Esophagus (tissue), 2 donors: ENCODE measurements around the gene NT5C3B. TPM values are rescaled to one million over a fixed set of nuclear protein-coding genes. Genes with fewer than 3 reads are reported as not detected.

Experiments used
- H3K27ac ChIP-seq, 2 donors: one replicate each; pipeline ENCODE4 v1.5.1; 2013; ENCODE audit warnings: low read depth in 2 of 2, mild to moderate bottlenecking in 2 of 2, inconsistent platforms in 1 of 2, low read length in 1 of 2, moderate library complexity in 1 of 2
- H3K27me3 ChIP-seq, 2 donors: one replicate each; pipeline ENCODE4 v1.6.1; 2013; ENCODE audit warnings: low read length in 2 of 2, control low read depth in 1 of 2, mild to moderate bottlenecking in 1 of 2; ENCODE audit not compliant: insufficient read depth in 2 of 2, control insufficient read depth in 1 of 2
- H3K36me3 ChIP-seq, 2 donors: one replicate each; pipeline ENCODE4 v1.6.1; 2013; ENCODE audit warnings: low read length in 1 of 2; ENCODE audit not compliant: control insufficient read depth in 2 of 2, insufficient read depth in 2 of 2
- H3K4me1 ChIP-seq, 2 donors: one replicate each; pipeline ENCODE4 v1.6.1; 2013; ENCODE audit warnings: low read length in 1 of 2; ENCODE audit not compliant: control insufficient read depth in 2 of 2, insufficient read depth in 2 of 2
- H3K4me3 ChIP-seq, 2 donors: one replicate each; pipeline ENCODE4 v1.5.1; 2013; ENCODE audit warnings: low read length in 2 of 2, mild to moderate bottlenecking in 2 of 2, low read depth in 1 of 2, moderate library complexity in 1 of 2
- H3K9me3 ChIP-seq, 2 donors: one replicate each; pipeline ENCODE4 v1.6.1; 2013; ENCODE audit warnings: mild to moderate bottlenecking in 2 of 2, low read depth in 1 of 2, low read length in 1 of 2, moderate library complexity in 1 of 2; ENCODE audit not compliant: control insufficient read depth in 2 of 2, insufficient read depth in 1 of 2
- WGBS, 2 donors: extraction: QIAGEN DNeasy Blood & Tissue Kit; methylation state at CpG; one replicate each; pipeline ENCODE4 v1.1.7; 2013; 5-methylcytosine and 5-hydroxymethylcytosine counted together
- polyA plus RNA-seq, 2 donors: library from polyadenylated mRNA; stranded (reverse); fragments of 200-250 nt; gene quantifications; one replicate each; pipeline ENCODE4 v1.2.3, GENCODE V29; 2013
- donor health status: healthy with polysubstance abuse.
- donor health status: Bipolar disorder and iron deficiency.

NT5C3B gene
- polyA plus RNA-seq, 2 donors = 35.9 to 36.0 TPM

DNA sequence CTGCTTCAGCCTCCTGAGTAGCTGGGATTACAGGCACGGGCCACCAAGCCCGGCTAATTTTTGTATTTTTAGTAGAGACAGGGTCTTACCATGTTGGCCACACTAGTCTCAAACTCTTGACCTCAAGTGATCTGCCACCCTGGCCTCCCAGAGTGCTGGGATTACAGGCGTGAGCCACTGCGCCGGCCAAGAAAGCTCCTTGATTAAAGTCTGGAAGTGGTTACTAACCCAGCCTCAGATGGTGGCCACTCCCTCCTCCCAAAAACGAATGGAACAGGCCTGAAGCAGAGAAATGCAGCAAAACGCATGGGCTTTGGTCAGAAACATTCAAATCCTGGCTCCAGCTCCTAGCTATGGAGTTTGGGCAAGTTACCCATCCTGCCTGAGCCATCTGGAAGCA lies 11.9 kb downstream of the NT5C3B start:
- Histone ChIP-seq H3K36me3 (peaks cover 5 to 6% of the 10 kb centered on the region in 2 donors), H3K27me3 (no peaks in the 10 kb centered on the region), H3K9me3 (no peaks in the 10 kb centered on the region), H3K4me1 (no peaks in the 10 kb centered on the region), H3K27ac (no peak overlapping the region), H3K4me3 (no peak overlapping the region)
- 62 to 68% methylated on average over 7 of the region's 7 CpGs for WGBS, 2 donors

DNA sequence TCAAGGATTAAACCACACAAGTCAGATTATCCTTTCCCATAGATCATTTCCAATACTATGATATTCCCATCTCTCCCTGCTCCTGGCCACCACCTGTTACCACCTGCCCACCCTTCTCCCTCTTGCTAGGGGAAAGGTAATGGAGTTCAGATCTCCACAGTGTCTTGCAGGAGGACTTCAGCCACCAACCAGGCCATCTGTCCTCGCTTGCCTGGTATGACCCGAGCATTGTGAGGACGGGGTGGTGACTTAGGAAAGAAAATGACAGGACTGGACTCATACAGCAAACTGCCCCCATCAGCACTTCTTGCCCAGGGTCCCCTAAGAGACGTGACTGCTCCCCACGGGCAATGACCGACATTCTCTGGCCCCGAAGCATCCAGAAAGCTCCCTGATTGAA lies 12.5 kb downstream of the NT5C3B start:
- Histone ChIP-seq H3K27me3 (no peaks in the 10 kb centered on the region), H3K9me3 (no peaks in the 10 kb centered on the region), H3K27ac (no peak overlapping the region), H3K36me3 (peaks cover 5% of the 10 kb centered on the region in 2 donors), H3K4me3 (no peak overlapping the region), H3K4me1 (no peaks in the 10 kb centered on the region)
- 90 to 91% methylated on average over 7 of the region's 7 CpGs for WGBS, 2 donors

DNA sequence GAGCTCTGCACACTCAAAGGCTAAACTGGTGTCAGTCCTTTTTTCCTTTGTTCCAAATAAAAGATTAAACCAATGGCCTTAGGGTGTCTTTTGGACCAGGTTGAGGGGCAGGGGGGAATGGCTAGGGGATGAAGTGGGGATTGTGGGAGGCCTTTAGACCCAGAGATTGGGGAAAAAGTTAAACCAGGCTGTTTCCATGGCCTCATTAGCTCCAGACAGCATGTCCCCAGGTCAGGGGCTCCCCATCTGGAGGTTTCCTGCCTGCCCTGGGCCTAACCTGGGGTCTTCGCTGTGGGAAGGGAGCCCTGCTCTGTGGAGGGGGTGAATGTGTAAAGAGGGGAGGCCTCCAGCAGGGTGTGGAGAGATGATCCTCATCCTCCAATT lies 12.9 kb downstream of the NT5C3B start:
- Histone ChIP-seq H3K27me3 (no peaks in the 10 kb centered on the region), H3K27ac (no peak overlapping the region), H3K9me3 (no peaks in the 10 kb centered on the region), H3K4me1 (no peaks in the 10 kb centered on the region), H3K4me3 (no peak overlapping the region), H3K36me3 (peaks cover 4 to 5% of the 10 kb centered on the region in 2 donors)
- 80 to 100% methylated on average over 1 of the region's 1 CpG for WGBS, 2 donors

DNA sequence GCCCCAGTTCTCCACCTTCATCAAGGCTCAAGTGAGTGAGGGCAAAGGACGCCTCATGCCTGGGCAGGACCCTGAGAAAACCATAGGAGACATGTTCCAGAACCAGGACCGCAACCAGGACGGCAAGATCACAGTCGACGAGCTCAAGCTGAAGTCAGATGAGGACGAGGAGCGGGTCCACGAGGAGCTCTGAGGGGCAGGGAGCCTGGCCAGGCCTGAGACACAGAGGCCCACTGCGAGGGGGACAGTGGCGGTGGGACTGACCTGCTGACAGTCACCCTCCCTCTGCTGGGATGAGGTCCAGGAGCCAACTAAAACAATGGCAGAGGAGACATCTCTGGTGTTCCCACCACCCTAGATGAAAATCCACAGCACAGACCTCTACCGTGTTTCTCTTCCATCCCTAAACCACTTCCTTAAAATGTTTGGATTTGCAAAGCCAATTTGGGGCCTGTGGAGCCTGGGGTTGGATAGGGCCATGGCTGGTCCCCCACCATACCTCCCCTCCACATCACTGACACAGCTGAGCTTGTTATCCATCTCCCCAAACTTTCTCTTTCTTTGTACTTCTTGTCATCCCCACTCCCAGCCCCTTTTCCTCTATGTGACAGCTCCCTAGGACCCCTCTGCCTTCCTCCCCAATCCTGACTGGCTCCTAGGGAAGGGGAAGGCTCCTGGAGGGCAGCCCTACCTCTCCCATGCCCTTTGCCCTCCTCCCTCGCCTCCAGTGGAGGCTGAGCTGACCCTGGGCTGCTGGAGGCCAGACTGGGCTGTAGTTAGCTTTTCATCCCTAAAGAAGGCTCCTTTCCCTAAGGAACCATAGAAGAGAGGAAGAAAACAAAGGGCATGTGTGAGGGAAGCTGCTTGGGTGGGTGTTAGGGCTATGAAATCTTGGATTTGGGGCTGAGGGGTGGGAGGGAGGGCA lies 13.6 kb downstream of the NT5C3B start:
- H3K36me3 ChIP-seq = peaks cover 4 to 5% of the 10 kb centered on the region in 2 donors

DNA sequence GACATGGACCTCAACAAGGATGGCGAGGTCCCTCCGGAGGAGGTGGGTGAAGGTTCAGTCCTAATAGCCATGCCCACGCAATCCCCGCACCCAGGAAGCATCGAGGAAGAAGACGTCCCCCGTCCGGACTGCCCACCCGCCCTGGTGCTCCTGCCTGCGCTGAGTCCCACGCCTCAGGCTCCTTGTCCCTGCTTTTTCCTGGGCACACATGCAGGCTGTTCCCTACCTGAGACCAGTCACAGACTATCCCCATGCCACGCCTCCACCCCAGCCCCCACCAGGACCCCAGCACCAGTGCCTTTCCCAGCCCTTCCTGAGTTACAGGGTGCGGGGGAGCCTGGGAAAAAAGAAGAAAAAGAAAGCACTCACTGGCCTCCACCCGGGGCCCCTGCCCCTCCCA lies 14.3 kb downstream of the NT5C3B start:
- H3K27ac ChIP-seq = no peak overlapping the region
- peaks cover 4 to 5% of the 10 kb centered on the region in 2 donors for H3K36me3 ChIP-seq
- no peaks in the 10 kb centered on the region for H3K27me3 ChIP-seq
- H3K4me1 ChIP-seq = no peaks in the 10 kb centered on the region
- 83 to 85% methylated on average over 14 of the region's 14 CpGs for WGBS, 2 donors
- no peaks in the 10 kb centered on the region for H3K9me3 ChIP-seq
- no peak overlapping the region for H3K4me3 ChIP-seq

More for the DNA sequence above, 13.6 kb downstream of the NT5C3B start:
- no peak overlapping the region for H3K4me3 ChIP-seq
- WGBS, 2 donors = 77 to 78% methylated on average over 12 of the region's 12 CpGs
- no peaks in the 10 kb centered on the region for H3K9me3 ChIP-seq
- H3K27me3 ChIP-seq = no peaks in the 10 kb centered on the region
- no peak overlapping the region for H3K27ac ChIP-seq
- H3K4me1 ChIP-seq = no peaks in the 10 kb centered on the region

DNA sequence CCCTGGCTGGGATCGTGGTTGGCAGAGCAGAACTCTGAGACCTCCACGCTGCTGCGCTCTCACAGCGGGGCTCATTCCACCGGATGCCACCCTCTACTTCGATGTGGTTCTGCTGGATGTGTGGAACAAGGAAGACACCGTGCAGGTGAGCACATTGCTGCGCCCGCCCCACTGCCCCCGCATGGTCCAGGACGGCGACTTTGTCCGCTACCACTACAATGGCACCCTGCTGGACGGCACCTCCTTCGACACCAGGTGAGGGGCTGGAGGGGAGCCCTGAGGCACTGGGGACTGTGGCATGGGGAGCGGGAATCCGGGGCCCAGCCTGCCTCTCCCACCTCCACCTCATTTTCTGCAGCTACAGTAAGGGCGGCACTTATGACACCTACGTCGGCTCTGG lies 18.0 kb downstream of the NT5C3B start:
- H3K4me3 ChIP-seq = no peak overlapping the region
- WGBS, 2 donors = 94 to 96% methylated on average over 20 of the region's 20 CpGs
- H3K4me1 ChIP-seq = no peaks in the 10 kb centered on the region
- H3K36me3 ChIP-seq = no peaks in the 10 kb centered on the region
- no peak overlapping the region for H3K27ac ChIP-seq
- H3K9me3 ChIP-seq = no peaks in the 10 kb centered on the region
- no peaks in the 10 kb centered on the region for H3K27me3 ChIP-seq

DNA sequence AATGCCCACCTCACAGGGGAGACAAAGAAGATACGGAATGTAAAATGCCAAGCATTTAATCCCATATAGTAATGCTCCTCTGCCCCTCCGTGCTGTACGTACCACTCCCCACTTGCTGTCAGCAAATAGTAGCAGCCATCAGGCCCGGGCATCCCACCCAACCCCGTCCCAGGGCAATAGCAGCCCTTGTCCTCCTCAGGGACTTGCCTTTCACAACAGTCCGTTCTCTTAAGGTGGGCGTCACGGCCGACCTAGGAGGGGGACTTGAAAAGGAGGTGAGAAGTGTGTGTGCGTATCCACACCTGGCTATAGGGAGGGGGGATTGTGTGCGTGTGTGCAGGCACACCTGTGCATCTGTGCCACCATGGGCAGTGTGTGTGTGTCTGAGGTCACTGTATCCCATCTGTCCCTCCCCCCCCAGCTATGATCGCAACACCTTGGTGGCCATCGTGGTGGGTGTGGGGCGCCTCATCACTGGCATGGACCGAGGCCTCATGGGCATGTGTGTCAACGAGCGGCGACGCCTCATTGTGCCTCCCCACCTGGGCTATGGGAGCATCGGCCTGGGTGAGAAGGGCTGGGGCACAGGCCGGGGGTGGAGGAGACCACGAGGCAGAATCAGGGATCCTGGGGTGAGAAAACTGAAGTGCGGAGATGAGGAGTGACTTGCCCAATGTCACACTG lies 19.3 kb downstream of the NT5C3B start:
- WGBS, 2 donors = 91% methylated on average over 23 of the region's 23 CpGs
- no peak overlapping the region for H3K27ac ChIP-seq
- H3K4me3 ChIP-seq = no peak overlapping the region

DNA sequence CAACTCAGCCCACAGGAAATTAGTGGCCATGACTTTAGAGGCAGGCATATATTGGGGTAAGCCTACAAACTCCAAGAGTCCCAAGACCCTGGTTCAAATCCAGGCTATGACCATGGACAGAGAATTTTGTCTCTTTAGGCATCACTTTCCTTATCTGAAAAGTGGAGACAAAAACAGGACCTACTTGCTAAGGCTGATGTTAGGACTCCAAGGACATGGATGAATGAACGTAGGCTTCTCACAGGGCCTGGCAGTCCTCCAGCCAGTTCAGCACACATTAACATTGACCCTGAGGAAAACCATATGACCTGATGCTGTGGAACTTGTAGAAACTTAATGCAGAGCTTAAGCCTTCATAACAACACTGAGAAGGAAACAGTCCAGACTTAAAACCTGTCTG lies 21.8 kb downstream of the NT5C3B start:
- H3K4me1 ChIP-seq = peaks cover 5 to 10% of the 10 kb centered on the region in 2 donors
- no peaks in the 10 kb centered on the region for H3K9me3 ChIP-seq
- no peak overlapping the region for H3K4me3 ChIP-seq
- H3K36me3 ChIP-seq = no peaks in the 10 kb centered on the region
- H3K27ac ChIP-seq = no peak overlapping the region
- WGBS, 2 donors = 29 to 32% methylated on average over 1 of the region's 1 CpG
- no peaks in the 10 kb centered on the region for H3K27me3 ChIP-seq

More for the DNA sequence above, 19.3 kb downstream of the NT5C3B start:
- no peaks in the 10 kb centered on the region for H3K9me3 ChIP-seq
- H3K36me3 ChIP-seq = no peaks in the 10 kb centered on the region
- peaks cover 0 to 4% of the 10 kb centered on the region in 2 donors for H3K4me1 ChIP-seq
- no peaks in the 10 kb centered on the region for H3K27me3 ChIP-seq

DNA sequence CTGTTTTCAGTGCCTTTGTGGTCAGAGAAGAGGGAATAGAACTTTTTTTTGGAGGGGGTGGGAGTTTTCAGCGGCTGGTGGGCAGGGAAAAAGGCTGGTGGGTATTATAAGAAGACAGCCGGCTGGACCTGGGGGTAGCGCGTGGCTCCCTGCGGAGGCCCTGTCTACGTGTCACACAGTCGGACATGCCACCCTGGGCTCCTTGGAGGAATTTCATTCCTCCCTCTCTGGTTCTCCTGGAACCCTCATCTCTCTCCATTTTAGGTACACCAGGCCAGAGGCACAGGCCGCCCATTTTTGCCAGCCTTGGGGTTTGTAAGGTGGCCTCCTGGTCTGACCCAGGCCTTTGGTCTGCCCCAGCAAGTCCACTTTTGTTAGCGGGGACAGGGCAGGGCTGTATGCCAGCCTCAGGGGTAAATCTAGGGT lies 22.3 kb downstream of the NT5C3B start:
- H3K4me3 ChIP-seq = no peak overlapping the region
- no peaks in the 10 kb centered on the region for H3K36me3 ChIP-seq
- H3K4me1 ChIP-seq = peaks cover 5 to 10% of the 10 kb centered on the region in 2 donors
- peak overlapping the region in 1 of 2 donors; percentile 13 for H3K27ac ChIP-seq
- no peaks in the 10 kb centered on the region for H3K9me3 ChIP-seq
- no peaks in the 10 kb centered on the region for H3K27me3 ChIP-seq
- 77 to 84% methylated on average over 9 of the region's 9 CpGs for WGBS, 2 donors
